Karpas-422 (cell line): ENCODE results near the gene KLK14. TPM values are rescaled to one million over a fixed set of nuclear protein-coding genes. Genes with fewer than 3 reads are reported as not detected.

ENCODE experiments used
- DNase-seq: peaks from one replicate; pipeline ENCODE4 v3.0.0-alpha.2; 2015
- H2AFZ ChIP-seq: fragments of 200-600 bp; sonication (generic); 2 replicates; pipeline ENCODE4 v1.6.1; 2014; ENCODE audit warnings: antibody characterized with exemption, low read length, mixed read lengths
- H3K27ac ChIP-seq: fragments of 200-600 bp; sonication (generic); 2 replicates; pipeline ENCODE4 v1.5.1; 2014; ENCODE audit warnings: mild to moderate bottlenecking, low read length, moderate library complexity
- H3K27me3 ChIP-seq: fragments of 200-600 bp; sonication (generic); 2 replicates; pipeline ENCODE4 v1.6.1; 2014; ENCODE audit warnings: low read length, mixed read lengths
- H3K36me3 ChIP-seq: fragments of 200-600 bp; sonication (generic); 2 replicates; pipeline ENCODE4 v1.6.1; 2014; ENCODE audit warnings: low read length, mixed read lengths; ENCODE audit not compliant: insufficient read depth
- H3K4me1 ChIP-seq: fragments of 200-600 bp; sonication (generic); 2 replicates; pipeline ENCODE4 v1.6.1; 2014; ENCODE audit warnings: mild to moderate bottlenecking, low read length, mixed read lengths
- H3K4me2 ChIP-seq: fragments of 200-600 bp; sonication (generic); 2 replicates; pipeline ENCODE4 v1.6.1; 2014; ENCODE audit warnings: low read length, low read depth, mild to moderate bottlenecking; ENCODE audit not compliant: poor library complexity, severe bottlenecking
- H3K4me3 ChIP-seq: fragments of 200-600 bp; sonication (generic); 2 replicates; pipeline ENCODE4 v1.5.1; 2014; ENCODE audit warnings: mild to moderate bottlenecking, antibody characterized with exemption, low read length, mixed read lengths
- H3K79me2 ChIP-seq: fragments of 200-600 bp; sonication (generic); 2 replicates; pipeline ENCODE4 v1.6.1; 2014; ENCODE audit warnings: mild to moderate bottlenecking, low read length, mixed read lengths
- H3K9ac ChIP-seq: fragments of 200-600 bp; sonication (generic); 2 replicates; pipeline ENCODE4 v1.6.0; 2014; ENCODE audit warnings: low read length
- H3K9me2 ChIP-seq: fragments of 200-600 bp; sonication (generic), shearing (Covaris generic); replicated peaks from 2 replicates; pipeline ENCODE4 v1.6.0; 2014; ENCODE audit warnings: mild to moderate bottlenecking, low read length, moderate library complexity; ENCODE audit not compliant: insufficient read depth
- H3K9me3 ChIP-seq: fragments of 300-700, 200-600 bp; sonication (generic); 2 replicates; pipeline ENCODE4 v1.6.1; 2014; ENCODE audit warnings: low read length, mixed read lengths
- H4K20me1 ChIP-seq: fragments of 200-600 bp; sonication (generic); 2 replicates; pipeline ENCODE4 v1.6.1; 2014; ENCODE audit warnings: mild to moderate bottlenecking, antibody characterized with exemption, low read length, low read depth; ENCODE audit not compliant: insufficient read depth
- total RNA-seq: library from RNA; depleted of rRNA; stranded (reverse); fragments of >200 nt; shearing (Covaris generic); gene quantifications from 2 replicates; pipeline ENCODE4 v1.2.3, GENCODE V29; 2014; ENCODE audit warnings: low replicate concordance

Gene KLK14
- total RNA-seq, 1 experiment from 2014 or later = 0.48 TPM

DNA sequence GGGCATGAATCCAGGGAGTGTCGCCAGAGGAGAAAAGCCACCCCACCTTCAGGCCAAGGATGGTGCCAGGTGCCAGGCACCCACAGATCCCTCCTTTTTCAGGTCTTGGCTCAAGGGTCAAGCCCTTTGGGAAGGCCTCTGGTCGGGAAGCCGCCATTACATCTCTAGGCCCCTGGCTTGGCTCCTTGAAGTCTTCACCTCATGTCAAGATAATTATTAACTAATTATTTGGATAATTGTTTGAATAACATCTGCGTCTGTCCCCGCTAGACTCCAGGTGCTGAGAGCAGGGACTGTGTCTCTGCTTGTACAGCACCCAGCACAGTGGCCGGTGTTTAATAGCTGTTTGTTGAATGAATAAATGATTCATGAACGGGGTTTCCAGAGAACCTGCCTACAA is 19.0 kb downstream of the KLK14 start:
- Histone ChIP-seq H3K9me3 (no peaks in the 10 kb centered on the region), H3K36me3 (no peaks in the 10 kb centered on the region), H3K4me1 (no peaks in the 10 kb centered on the region), H3K9ac (no peak overlapping the region), H4K20me1 (no peaks in the 10 kb centered on the region), H3K27ac (no peak overlapping the region), H3K9me2 (0 out of 2 replicates have a peak, but pooled peaks cover 6% of the 10 kb centered on the region), H2AFZ (no peak overlapping the region), H3K79me2 (no peaks in the 10 kb centered on the region), H3K4me2 (no peak overlapping the region), H3K27me3 (no peaks in the 10 kb centered on the region), H3K4me3 (no peak overlapping the region)
- DNase-seq = no peak

DNA sequence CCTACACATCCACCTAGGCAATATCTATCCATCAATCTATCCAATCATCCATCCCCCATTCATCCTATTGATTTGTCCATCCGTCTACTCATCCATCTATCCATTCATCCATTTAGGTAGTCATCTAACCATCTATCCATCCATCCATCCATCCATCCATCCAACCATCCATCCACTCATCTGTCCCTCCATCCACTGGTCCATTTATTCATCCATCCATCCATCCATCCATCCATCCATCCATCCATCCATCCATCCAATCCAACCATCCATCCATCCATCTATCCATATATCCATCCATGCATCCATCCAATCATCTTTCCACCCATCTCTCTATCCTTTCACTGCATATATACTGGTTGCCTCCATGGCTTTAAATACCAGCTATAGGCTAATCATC is 21.7 kb downstream of the KLK14 start:
- no peaks in the 10 kb centered on the region for H4K20me1 ChIP-seq
- H2AFZ ChIP-seq = no peak overlapping the region
- H3K4me3 ChIP-seq = no peak overlapping the region
- no peak overlapping the region for H3K9ac ChIP-seq
- 0 out of 2 replicates have a peak, but pooled peaks cover 6% of the 10 kb centered on the region for H3K9me2 ChIP-seq
- no peak for DNase-seq
- H3K79me2 ChIP-seq = no peaks in the 10 kb centered on the region
- H3K4me1 ChIP-seq = no peaks in the 10 kb centered on the region
- no peaks in the 10 kb centered on the region for H3K36me3 ChIP-seq
- no peak overlapping the region for H3K4me2 ChIP-seq
- no peak overlapping the region for H3K27ac ChIP-seq
- no peaks in the 10 kb centered on the region for H3K27me3 ChIP-seq
- H3K9me3 ChIP-seq = no peaks in the 10 kb centered on the region

DNA sequence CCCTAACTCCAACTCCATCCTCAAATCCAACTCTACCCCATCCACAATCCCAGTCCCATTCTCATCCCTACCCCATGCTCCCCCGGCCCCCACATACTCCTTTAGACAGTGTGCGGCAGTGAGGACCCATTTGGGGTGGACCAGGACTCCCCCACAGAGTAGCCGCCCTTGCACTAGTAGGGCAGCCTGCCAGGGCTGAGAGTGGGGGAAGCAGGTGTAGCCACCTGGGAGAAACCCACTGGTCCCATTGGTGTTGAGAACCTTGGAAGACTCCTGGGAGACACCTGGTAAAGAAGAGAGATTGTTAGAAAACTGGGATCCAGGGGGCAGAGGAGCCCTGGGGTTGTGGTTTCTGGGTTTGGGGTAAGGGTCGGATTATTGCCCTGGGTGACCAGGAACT is 22.4 kb downstream of the KLK14 start:
- no peak overlapping the region for H3K4me2 ChIP-seq
- DNase-seq = no peak
- no peaks in the 10 kb centered on the region for H3K79me2 ChIP-seq
- no peaks in the 10 kb centered on the region for H3K27me3 ChIP-seq
- H3K9ac ChIP-seq = no peak overlapping the region
- no peak overlapping the region for H2AFZ ChIP-seq
- no peaks in the 10 kb centered on the region for H3K36me3 ChIP-seq
- no peak overlapping the region for H3K4me3 ChIP-seq
- no peaks in the 10 kb centered on the region for H3K9me3 ChIP-seq
- no peak overlapping the region for H3K27ac ChIP-seq
- H3K9me2 ChIP-seq = 0 out of 2 replicates have a peak, but pooled peaks cover 6% of the 10 kb centered on the region
- H4K20me1 ChIP-seq = no peaks in the 10 kb centered on the region
- H3K4me1 ChIP-seq = no peaks in the 10 kb centered on the region

DNA sequence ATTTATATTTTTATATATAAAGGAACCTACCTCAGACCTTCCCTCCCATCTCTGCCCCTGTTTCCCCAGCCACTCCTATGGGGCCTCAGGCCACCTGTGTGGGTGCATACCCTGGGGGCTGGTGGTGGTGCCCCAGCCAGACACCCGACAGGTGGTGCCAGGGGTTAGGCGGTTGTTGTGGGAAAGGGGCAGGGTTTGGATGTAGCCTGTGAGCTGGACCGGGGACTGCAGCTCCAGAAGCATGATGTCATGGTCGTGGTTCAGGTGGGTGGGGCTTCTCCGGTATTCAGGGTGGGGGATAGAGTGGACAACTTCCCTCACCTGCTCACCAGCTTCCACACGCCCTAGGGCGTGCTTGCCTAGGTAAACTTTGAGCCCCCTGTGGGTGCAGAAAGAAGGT is 23.0 kb downstream of the KLK14 start:
- Histone ChIP-seq H3K36me3 (no peaks in the 10 kb centered on the region), H3K4me2 (no peak overlapping the region), H3K27me3 (no peaks in the 10 kb centered on the region), H2AFZ (no peak overlapping the region), H3K79me2 (no peaks in the 10 kb centered on the region), H3K4me3 (no peak overlapping the region), H3K9ac (no peak overlapping the region), H3K9me3 (no peaks in the 10 kb centered on the region), H3K27ac (no peak overlapping the region), H3K4me1 (no peaks in the 10 kb centered on the region), H3K9me2 (0 out of 2 replicates have a peak, but pooled peaks cover 6% of the 10 kb centered on the region), H4K20me1 (no peaks in the 10 kb centered on the region)
- no peak for DNase-seq

DNA sequence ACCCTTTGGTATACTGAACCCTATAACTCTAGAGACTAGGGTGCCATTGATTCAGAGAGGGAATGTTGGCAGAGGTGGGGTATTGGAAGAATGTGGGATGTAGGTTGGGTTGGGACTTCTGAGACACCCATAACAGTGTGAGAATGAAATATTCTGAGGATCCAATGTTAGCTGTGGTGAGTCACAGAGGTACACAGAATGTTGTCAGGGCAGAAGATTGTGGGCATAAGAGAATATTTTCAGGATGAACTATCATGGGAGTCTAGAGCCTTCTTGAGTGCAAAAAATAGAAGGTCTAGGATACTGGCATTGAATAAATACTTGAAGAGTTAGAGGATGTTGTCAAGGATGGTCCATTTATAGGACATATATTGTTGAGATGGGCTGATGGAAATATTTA is 26.8 kb downstream of the KLK14 start:
- no peak overlapping the region for H3K27ac ChIP-seq
- H2AFZ ChIP-seq = no peak overlapping the region
- no peaks in the 10 kb centered on the region for H3K27me3 ChIP-seq
- no peak overlapping the region for H3K4me2 ChIP-seq
- H3K9me3 ChIP-seq = no peaks in the 10 kb centered on the region
- no peaks in the 10 kb centered on the region for H4K20me1 ChIP-seq
- H3K9me2 ChIP-seq = no peaks in the 10 kb centered on the region
- H3K36me3 ChIP-seq = no peaks in the 10 kb centered on the region
- H3K9ac ChIP-seq = no peak overlapping the region
- DNase-seq = no peak
- H3K79me2 ChIP-seq = no peaks in the 10 kb centered on the region
- H3K4me1 ChIP-seq = no peaks in the 10 kb centered on the region
- no peak overlapping the region for H3K4me3 ChIP-seq

DNA sequence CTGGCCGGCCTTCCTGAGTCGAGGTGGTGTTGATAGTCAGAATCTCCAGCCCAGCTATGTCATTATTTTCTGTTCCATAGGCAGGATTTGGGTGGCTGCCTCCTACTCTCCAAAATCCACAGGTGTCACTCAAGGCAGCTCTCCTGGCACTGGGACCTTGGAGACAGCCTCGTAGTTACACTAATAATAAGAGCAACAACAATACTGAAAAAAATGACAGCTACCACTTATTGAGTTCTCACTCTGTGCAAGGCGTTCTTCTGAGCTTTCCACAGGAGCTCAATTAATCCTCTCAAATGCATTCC is 35.7 kb downstream of the KLK14 start:
- no peaks in the 10 kb centered on the region for H3K79me2 ChIP-seq
- no peaks in the 10 kb centered on the region for H3K27me3 ChIP-seq
- H3K4me2 ChIP-seq = no peak overlapping the region
- H3K9me3 ChIP-seq = no peaks in the 10 kb centered on the region
- no peaks in the 10 kb centered on the region for H3K9me2 ChIP-seq
- no peak overlapping the region for H3K27ac ChIP-seq
- H3K4me1 ChIP-seq = no peaks in the 10 kb centered on the region
- no peaks in the 10 kb centered on the region for H4K20me1 ChIP-seq
- H3K9ac ChIP-seq = no peak overlapping the region
- H3K36me3 ChIP-seq = no peaks in the 10 kb centered on the region
- H3K4me3 ChIP-seq = no peak overlapping the region
- H2AFZ ChIP-seq = no peak overlapping the region
- DNase-seq = no peak

DNA sequence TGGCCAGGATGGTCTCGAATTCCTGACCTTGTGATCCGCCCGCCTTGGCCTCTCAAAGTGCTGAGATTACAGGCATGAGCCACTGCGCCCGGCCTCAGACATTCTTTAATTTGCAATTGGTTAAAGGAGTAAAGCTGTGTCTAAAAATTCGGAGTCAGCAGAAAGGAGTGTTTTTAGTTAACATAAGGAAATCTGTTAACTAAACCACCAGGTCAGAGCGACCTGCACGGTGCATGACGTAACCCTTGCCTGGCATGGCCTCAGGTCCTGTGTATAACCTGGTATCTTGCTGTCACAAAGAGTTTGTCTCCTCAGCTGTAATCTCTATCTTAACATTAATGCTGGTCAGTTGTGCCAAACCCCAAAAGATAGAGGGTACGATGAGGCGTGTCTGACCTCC is 38.4 kb downstream of the KLK14 start:
- no peaks in the 10 kb centered on the region for H3K79me2 ChIP-seq
- H3K4me3 ChIP-seq = no peak overlapping the region
- no peaks in the 10 kb centered on the region for H3K9me2 ChIP-seq
- H3K4me1 ChIP-seq = no peaks in the 10 kb centered on the region
- H3K4me2 ChIP-seq = no peak overlapping the region
- no peaks in the 10 kb centered on the region for H3K9me3 ChIP-seq
- no peak for DNase-seq
- H3K9ac ChIP-seq = no peak overlapping the region
- H3K27ac ChIP-seq = no peak overlapping the region
- H2AFZ ChIP-seq = no peak overlapping the region
- no peaks in the 10 kb centered on the region for H3K36me3 ChIP-seq
- H3K27me3 ChIP-seq = no peaks in the 10 kb centered on the region
- H4K20me1 ChIP-seq = no peaks in the 10 kb centered on the region

DNA sequence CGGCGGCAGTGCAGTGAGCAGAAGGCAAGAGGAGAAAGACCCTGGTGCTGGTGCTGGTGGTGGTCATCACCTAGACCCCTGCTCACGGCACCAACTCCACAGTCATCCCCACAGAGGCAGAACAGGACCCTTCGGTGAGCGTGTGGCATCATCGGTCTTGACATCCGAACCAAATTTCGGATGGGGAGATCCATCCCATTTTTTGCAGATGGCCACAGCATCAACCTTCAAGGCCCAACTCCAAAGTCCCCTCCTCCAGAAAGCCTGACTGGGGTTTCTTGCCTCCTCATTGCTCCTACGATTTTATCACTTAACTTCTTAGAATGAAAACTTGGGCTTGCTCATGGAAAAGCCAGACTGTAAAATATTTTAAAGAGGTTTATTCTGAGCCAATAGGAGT is 39.2 kb downstream of the KLK14 start:
- no peak for DNase-seq
- Histone ChIP-seq H3K27ac (no peak overlapping the region), H2AFZ (no peak overlapping the region), H4K20me1 (no peaks in the 10 kb centered on the region), H3K9ac (no peak overlapping the region), H3K27me3 (no peaks in the 10 kb centered on the region), H3K4me3 (no peak overlapping the region), H3K4me2 (no peak overlapping the region), H3K4me1 (no peaks in the 10 kb centered on the region), H3K9me3 (no peaks in the 10 kb centered on the region), H3K79me2 (no peaks in the 10 kb centered on the region), H3K36me3 (no peaks in the 10 kb centered on the region), H3K9me2 (no peaks in the 10 kb centered on the region)

DNA sequence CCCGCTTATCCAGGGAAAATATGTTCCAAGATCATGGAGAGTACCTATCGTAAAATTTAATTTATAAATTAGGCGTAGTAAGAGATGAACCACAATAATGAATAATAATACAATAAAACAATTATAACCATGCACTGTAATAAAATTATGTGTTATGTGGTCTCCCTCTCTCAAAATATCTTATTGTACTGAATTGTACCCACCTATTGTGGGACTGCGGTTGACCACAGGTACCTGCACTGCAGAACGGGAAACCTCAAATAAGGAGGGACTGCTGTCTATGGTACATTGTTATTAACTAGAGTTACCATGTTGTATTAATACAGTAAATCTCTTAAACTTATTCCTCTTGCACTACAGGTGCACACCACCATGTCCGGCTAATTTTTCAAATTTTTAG is 42.5 kb downstream of the KLK14 start:
- Histone ChIP-seq H3K79me2 (no peaks in the 10 kb centered on the region), H3K9me3 (no peaks in the 10 kb centered on the region), H3K36me3 (no peaks in the 10 kb centered on the region), H3K4me3 (no peak overlapping the region), H3K27ac (no peak overlapping the region), H3K9ac (no peak overlapping the region), H3K27me3 (no peaks in the 10 kb centered on the region), H3K9me2 (no peaks in the 10 kb centered on the region), H3K4me2 (no peak overlapping the region), H3K4me1 (no peaks in the 10 kb centered on the region), H4K20me1 (no peaks in the 10 kb centered on the region), H2AFZ (no peak overlapping the region)
- DNase-seq = no peak
